ENCODE data around the gene LDB3.

DNA sequence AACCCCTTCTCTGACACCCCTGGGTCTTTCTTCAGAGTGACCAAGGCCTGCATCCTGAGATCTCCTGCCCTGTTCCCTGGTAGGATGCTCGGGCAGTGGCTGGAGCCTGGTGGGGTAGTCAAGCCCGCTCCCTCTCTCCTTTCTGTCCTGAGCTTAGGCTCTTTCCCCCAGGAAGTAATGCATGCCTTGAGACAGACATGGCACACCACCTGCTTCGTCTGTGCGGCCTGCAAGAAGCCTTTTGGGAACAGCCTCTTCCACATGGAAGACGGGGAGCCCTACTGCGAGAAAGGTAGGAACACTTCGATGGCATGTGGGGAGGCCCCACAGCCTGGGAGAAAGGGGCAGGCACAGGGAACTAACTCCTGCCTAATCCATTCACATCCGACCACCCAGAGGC, 50.2 kb downstream of the LDB3 start:
- TF ChIP-seq POLR2A (IDR thresholded peaks at IDR 0.05): no peak
- TF ChIP-seq, protein P1, sequence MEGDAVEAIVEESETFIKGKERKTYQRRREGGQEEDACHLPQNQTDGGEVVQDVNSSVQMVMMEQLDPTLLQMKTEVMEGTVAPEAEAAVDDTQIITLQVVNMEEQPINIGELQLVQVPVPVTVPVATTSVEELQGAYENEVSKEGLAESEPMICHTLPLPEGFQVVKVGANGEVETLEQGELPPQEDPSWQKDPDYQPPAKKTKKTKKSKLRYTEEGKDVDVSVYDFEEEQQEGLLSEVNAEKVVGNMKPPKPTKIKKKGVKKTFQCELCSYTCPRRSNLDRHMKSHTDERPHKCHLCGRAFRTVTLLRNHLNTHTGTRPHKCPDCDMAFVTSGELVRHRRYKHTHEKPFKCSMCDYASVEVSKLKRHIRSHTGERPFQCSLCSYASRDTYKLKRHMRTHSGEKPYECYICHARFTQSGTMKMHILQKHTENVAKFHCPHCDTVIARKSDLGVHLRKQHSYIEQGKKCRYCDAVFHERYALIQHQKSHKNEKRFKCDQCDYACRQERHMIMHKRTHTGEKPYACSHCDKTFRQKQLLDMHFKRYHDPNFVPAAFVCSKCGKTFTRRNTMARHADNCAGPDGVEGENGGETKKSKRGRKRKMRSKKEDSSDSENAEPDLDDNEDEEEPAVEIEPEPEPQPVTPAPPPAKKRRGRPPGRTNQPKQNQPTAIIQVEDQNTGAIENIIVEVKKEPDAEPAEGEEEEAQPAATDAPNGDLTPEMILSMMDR (IDR thresholded peaks at IDR 0.05): no peak
